Neural crest cell (in vitro differentiated cells): Measurements from ENCODE around the gene RPL35. TPM values are rescaled to one million over a fixed set of nuclear protein-coding genes. Genes with fewer than 3 reads are reported as not detected.

Source experiments
- DNase-seq: peaks from one replicate; pipeline ENCODE4 v3.0.0; 2021; ENCODE audit warnings: low read depth, mixed read lengths, low spot score
- H3K27ac Mint-ChIP-seq: one replicate; pipeline ENCODE4 v1.8.0; 2021; ENCODE audit warnings: mild to moderate bottlenecking, mixed read lengths; ENCODE audit not compliant: unreplicated experiment
- H3K27me3 Mint-ChIP-seq: 2 replicates; pipeline ENCODE4 v1.8.0; 2021; ENCODE audit warnings: low read depth, mild to moderate bottlenecking, mixed read lengths
- H3K36me3 Mint-ChIP-seq: 2 replicates; pipeline ENCODE4 v1.8.0; 2021; ENCODE audit warnings: low read depth, mild to moderate bottlenecking, mixed read lengths
- H3K4me1 Mint-ChIP-seq: 2 replicates; pipeline ENCODE4 v1.8.0; 2021; ENCODE audit warnings: mixed read lengths
- H3K4me3 Mint-ChIP-seq: one replicate; pipeline ENCODE4 v1.8.0; 2021; ENCODE audit warnings: mild to moderate bottlenecking, mixed read lengths
- H3K9me3 Mint-ChIP-seq: 2 replicates; pipeline ENCODE4 v1.8.0; 2021; ENCODE audit warnings: mixed read lengths
- CTCF ChIP-seq: fragments of 200-600 bp; sonication (generic); conservative IDR thresholded peaks from 2 replicates; pipeline ENCODE4 v1.5.0; 2021; ENCODE audit warnings: antibody characterized with exemption, mild to moderate bottlenecking
- total RNA-seq: library from RNA; stranded (reverse); gene quantifications from 2 replicates; pipeline ENCODE4 v1.2.1, GENCODE V29; 2021

RPL35 gene
- total RNA-seq, 1 donor from 2014 or later: 1,588 TPM

- no peak for TF ChIP-seq CTCF
- no peaks in the 10 kb centered on the region for H3K27me3 Mint-ChIP-seq
- peaks cover 28% of the 10 kb centered on the region for H3K4me1 Mint-ChIP-seq
- H3K9me3 Mint-ChIP-seq: no peaks in the 10 kb centered on the region
- no peak overlapping the region for H3K4me3 Mint-ChIP-seq
- H3K27ac Mint-ChIP-seq: no peak overlapping the region
- H3K36me3 Mint-ChIP-seq: no peaks in the 10 kb centered on the region
- no peak for DNase-seq
These were observed 53.4 kb downstream of the RPL35 start for GRCh38 chr9:124808246-124808956.

Other genes with a start within 250 kb of the RPL35 start
- gene NR6A1, start 90.6 kb downstream of the RPL35 start, total RNA-seq: 60.7 and 63.7 TPM in 2 replicates
- 0.09 and 0.14 TPM in 2 replicates for gene OLFML2A, start 84.8 kb downstream of the RPL35 start, total RNA-seq
- gene WDR38, start 8.5 kb downstream of the RPL35 start, total RNA-seq: not detected in 2 replicates
- 41.9 and 42.1 TPM in 2 replicates for gene ARPC5L, start 173 bp upstream of the RPL35 start, total RNA-seq
- gene GOLGA1, start 79.1 kb upstream of the RPL35 start, total RNA-seq: 15.9 and 18.7 TPM in 2 replicates